Uterus (tissue), 2 donors: Measurements from ENCODE around the gene LIPA.

Experiments
- POLR2A ChIP-seq, 2 donors: fragments of 450-650 bp; IDR thresholded peaks; one replicate each; pipeline ENCODE4 v1.6.1; 2016; ENCODE audit warnings: antibody characterized with exemption in 2 of 2, mild to moderate bottlenecking in 1 of 2, moderate library complexity in 1 of 2
- TF ChIP-seq, protein P1 (sequence below), 4 experiments: fragments of 200-600 bp in 2 of 4; fragments of 450-650 bp in 2 of 4; sonication (generic) in 2 of 4; IDR thresholded peaks; one replicate each; pipeline ENCODE4 v1.5.1; 2016 to 2019; ENCODE audit warnings: antibody characterized with exemption in 4 of 4, mild to moderate bottlenecking in 2 of 4, moderate library complexity in 1 of 4

DNA sequence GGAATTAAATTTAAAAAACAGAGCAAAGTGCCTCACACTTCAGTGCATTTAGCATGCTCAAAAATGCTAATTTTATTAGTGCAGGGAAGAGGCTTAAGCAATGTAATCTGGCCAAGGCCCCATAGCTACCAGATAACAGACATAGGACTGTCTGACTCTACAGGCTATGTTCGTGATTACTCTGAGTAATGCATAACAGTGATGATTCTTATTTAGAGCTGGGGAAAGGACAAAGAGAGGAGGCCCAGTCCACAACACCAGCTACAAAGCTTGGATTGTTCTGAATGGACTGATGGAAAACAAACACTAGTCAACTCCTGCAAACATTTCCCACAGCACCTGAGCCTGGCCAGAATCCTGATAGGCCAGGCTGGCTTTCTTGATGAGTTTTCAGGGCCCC is 36.1 kb downstream of the LIPA start:
- TF ChIP-seq, protein P1, sequence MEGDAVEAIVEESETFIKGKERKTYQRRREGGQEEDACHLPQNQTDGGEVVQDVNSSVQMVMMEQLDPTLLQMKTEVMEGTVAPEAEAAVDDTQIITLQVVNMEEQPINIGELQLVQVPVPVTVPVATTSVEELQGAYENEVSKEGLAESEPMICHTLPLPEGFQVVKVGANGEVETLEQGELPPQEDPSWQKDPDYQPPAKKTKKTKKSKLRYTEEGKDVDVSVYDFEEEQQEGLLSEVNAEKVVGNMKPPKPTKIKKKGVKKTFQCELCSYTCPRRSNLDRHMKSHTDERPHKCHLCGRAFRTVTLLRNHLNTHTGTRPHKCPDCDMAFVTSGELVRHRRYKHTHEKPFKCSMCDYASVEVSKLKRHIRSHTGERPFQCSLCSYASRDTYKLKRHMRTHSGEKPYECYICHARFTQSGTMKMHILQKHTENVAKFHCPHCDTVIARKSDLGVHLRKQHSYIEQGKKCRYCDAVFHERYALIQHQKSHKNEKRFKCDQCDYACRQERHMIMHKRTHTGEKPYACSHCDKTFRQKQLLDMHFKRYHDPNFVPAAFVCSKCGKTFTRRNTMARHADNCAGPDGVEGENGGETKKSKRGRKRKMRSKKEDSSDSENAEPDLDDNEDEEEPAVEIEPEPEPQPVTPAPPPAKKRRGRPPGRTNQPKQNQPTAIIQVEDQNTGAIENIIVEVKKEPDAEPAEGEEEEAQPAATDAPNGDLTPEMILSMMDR (IDR thresholded peaks at IDR 0.05), result no peak
- TF ChIP-seq POLR2A (IDR thresholded peaks at IDR 0.05), result no peak
